MCF 10A (cell line): Measurements from ENCODE around the gene KRTAP5-9. TPM values are rescaled to one million over a fixed set of nuclear protein-coding genes. Genes with fewer than 3 reads are reported as not detected.
"Not testable (repeated sequence)": the region's sequence is repeated elsewhere in the genome, so short reads cannot be mapped to it uniquely, and the experiment has no call there.

Experiments used
- BruUV-seq: library from RNA; stranded (reverse); fragments of 400-500 nt; replicated peaks from 2 replicates; lab custom pipeline; 2021; lab: Mats Ljungman, UMichigan
- CTCF ChIA-PET: fragments of 300-600 bp; sonication (Branson Sonifier 250); formaldehyde crosslinking; extraction: SDS; loops from one replicate; lab custom pipeline; 2021; ENCODE audit warnings: antibody characterized with exemption, inconsistent platforms; lab: Yijun Ruan, JAX
- POLR2A ChIA-PET: fragments of 300-600, 350-650 bp; sonication (Branson Sonifier 250); formaldehyde crosslinking; extraction: SDS; loops from one replicate; lab custom pipeline; 2020; ENCODE audit warnings: antibody characterized with exemption, inconsistent platforms; lab: Yijun Ruan, JAX
- DNase-seq: peaks from one replicate; pipeline ENCODE4 v3.0.0-alpha.2; 2018; ENCODE audit not compliant: unreplicated experiment
- H3K27ac Mint-ChIP-seq: one replicate; pipeline ENCODE4 v1.8.0; 2022; ENCODE audit warnings: mild to moderate bottlenecking, low read depth, mixed read lengths; ENCODE audit not compliant: unreplicated experiment
- H3K27me3 Mint-ChIP-seq: one replicate; pipeline ENCODE4 v1.8.0; 2022; ENCODE audit warnings: mixed read lengths; ENCODE audit not compliant: insufficient read depth, unreplicated experiment
- H3K36me3 Mint-ChIP-seq: one replicate; pipeline ENCODE4 v1.8.0; 2022; ENCODE audit warnings: mild to moderate bottlenecking, moderate library complexity, mixed read lengths; ENCODE audit not compliant: insufficient read depth, unreplicated experiment
- H3K4me1 Mint-ChIP-seq: one replicate; pipeline ENCODE4 v1.8.0; 2022; ENCODE audit warnings: mixed read lengths; ENCODE audit not compliant: insufficient read depth, unreplicated experiment
- H3K4me3 Mint-ChIP-seq: one replicate; pipeline ENCODE4 v1.8.0; 2022; ENCODE audit warnings: mild to moderate bottlenecking, moderate library complexity, mixed read lengths; ENCODE audit not compliant: unreplicated experiment
- H3K9me3 Mint-ChIP-seq: one replicate; pipeline ENCODE4 v1.8.0; 2022; ENCODE audit warnings: mixed read lengths; ENCODE audit not compliant: unreplicated experiment
- CTCF ChIP-seq: fragments of 200-600 bp; IDR thresholded peaks from one replicate; pipeline ENCODE4 v1.8.0; 2022; ENCODE audit warnings: antibody characterized with exemption, mild to moderate bottlenecking; ENCODE audit not compliant: unreplicated experiment
- intact Hi-C: fragments of 100-400 bp; cut with micrococcal nuclease; formaldehyde crosslinking; loops from 2 replicates; pipeline ENCODE4 v1.14.1; 2022
- total RNA-seq: library from RNA; stranded (reverse); gene quantifications from 2 replicates; pipeline ENCODE4 v1.2.3, GENCODE V29; 2022

The KRTAP5-9 gene
- total RNA-seq, 1 experiment from 2014 or later: not detected

GRCh38 chr11:71572811-71573210, 24.6 kb downstream of the KRTAP5-9 start:
- Mint-ChIP-seq H3K36me3 (no peaks in the 10 kb centered on the region), H3K9me3 (no peaks in the 10 kb centered on the region), H3K27ac (no peak overlapping the region), H3K4me1 (no peaks in the 10 kb centered on the region), H3K27me3 (no peaks in the 10 kb centered on the region), H3K4me3 (no peak overlapping the region)
- TF ChIP-seq CTCF: no peak
- no TSS peak for BruUV-seq
- POLR2A ChIA-PET: no interaction called here
- intact Hi-C loops: no loop called here
- CTCF ChIA-PET: interaction anchor here (0.6 kb wide), 1 partner anchor 183 kb away, joined by 3 read pairs; no protein-coding TSS in a partner anchor
- no peak for DNase-seq

- no peaks in the 10 kb centered on the region for H3K9me3 Mint-ChIP-seq
- intact Hi-C loops: no loop called here
- H3K4me1 Mint-ChIP-seq: no peaks in the 10 kb centered on the region
- no peak overlapping the region for H3K27ac Mint-ChIP-seq
- POLR2A ChIA-PET: no interaction called here
- CTCF ChIA-PET: interaction anchor here (0.6 kb wide), 1 partner anchor 1646 kb away, joined by 3 read pairs; no protein-coding TSS in a partner anchor
- DNase-seq: no peak
- no peak for TF ChIP-seq CTCF
- H3K27me3 Mint-ChIP-seq: no peaks in the 10 kb centered on the region
- no TSS peak for BruUV-seq
- H3K4me3 Mint-ChIP-seq: no peak overlapping the region
- H3K36me3 Mint-ChIP-seq: no peaks in the 10 kb centered on the region
Observed at GRCh38 chr11:71574418-71574817, 26.2 kb downstream of the KRTAP5-9 start.

GRCh38 chr11:71575723-71576424, 27.7 kb downstream of the KRTAP5-9 start:
- CTCF ChIA-PET: no interaction called here
- DNase-seq: no peak
- Mint-ChIP-seq H3K9me3 (no peaks in the 10 kb centered on the region), H3K27ac (no peak overlapping the region), H3K36me3 (no peaks in the 10 kb centered on the region), H3K4me1 (no peaks in the 10 kb centered on the region), H3K4me3 (no peak overlapping the region), H3K27me3 (no peaks in the 10 kb centered on the region)
- BruUV-seq: no TSS peak
- POLR2A ChIA-PET: no interaction called here
- intact Hi-C loops: no loop called here
- no peak for TF ChIP-seq CTCF

- DNase-seq, H3K4me3 Mint-ChIP-seq, H3K27ac Mint-ChIP-seq, H3K36me3 Mint-ChIP-seq, H3K4me1 Mint-ChIP-seq, H3K9me3 Mint-ChIP-seq, H3K27me3 Mint-ChIP-seq, CTCF ChIA-PET, intact Hi-C loops, POLR2A ChIA-PET, BruUV-seq: not testable (repeated sequence)
Observed at GRCh38 chr11:71576688-71577465, 28.7 kb downstream of the KRTAP5-9 start.
